ENCODE results near the gene CLEC19A.

The CLEC19A gene

GRCh38 chr16:19242987-19243575 is 42.5 kb upstream of the CLEC19A start:
- Histone ChIP-seq H3K27ac (no peak overlapping the region), H3K27me3 (ENCODE audit: insufficient read depth, low read depth) (no peaks in the 10 kb centered on the region), H3K79me2 (ENCODE audit: insufficient read depth, low read depth) (no peaks in the 10 kb centered on the region), H3K36me3 (ENCODE audit: insufficient read depth) (no peaks in the 10 kb centered on the region), H3K9ac (no peak overlapping the region), H3K4me3 (IDR thresholded peaks at IDR 0.05; ENCODE audit: insufficient read depth, low read depth, low read length) (no peak overlapping the region), H2AFZ (ENCODE audit: low read depth) (no peak overlapping the region), H3K4me2 (no peak overlapping the region), H3K4me1 (ENCODE audit: low read depth, poor library complexity, severe bottlenecking) (no peaks in the 10 kb centered on the region), H4K20me1 (ENCODE audit: insufficient read depth) (no peaks in the 10 kb centered on the region)
- no peak for TF ChIP-seq CTCF (conservative IDR thresholded peaks at IDR 0.05; ENCODE audit: low read depth, low read length)

- no peak overlapping the region for H3K9ac ChIP-seq
- H3K27me3 ChIP-seq (ENCODE audit: insufficient read depth, low read depth): no peaks in the 10 kb centered on the region
- H3K36me3 ChIP-seq (ENCODE audit: insufficient read depth): no peaks in the 10 kb centered on the region
- TF ChIP-seq CTCF (conservative IDR thresholded peaks at IDR 0.05; ENCODE audit: low read depth, low read length): no peak
- no peaks in the 10 kb centered on the region for H4K20me1 ChIP-seq (ENCODE audit: insufficient read depth)
- no peaks in the 10 kb centered on the region for H3K4me1 ChIP-seq (ENCODE audit: low read depth, poor library complexity, severe bottlenecking)
- no peak overlapping the region for H3K4me2 ChIP-seq
- H3K4me3 ChIP-seq (IDR thresholded peaks at IDR 0.05; ENCODE audit: insufficient read depth, low read depth, low read length): no peak overlapping the region
- H3K79me2 ChIP-seq (ENCODE audit: insufficient read depth, low read depth): no peaks in the 10 kb centered on the region
- no peak overlapping the region for H2AFZ ChIP-seq (ENCODE audit: low read depth)
- no peak overlapping the region for H3K27ac ChIP-seq
These were observed 40.1 kb upstream of the CLEC19A start for GRCh38 chr16:19245326-19245925.

GRCh38 chr16:19252904-19253303 is 32.6 kb upstream of the CLEC19A start:
- Histone ChIP-seq H3K4me2 (no peak overlapping the region), H3K4me1 (ENCODE audit: low read depth, poor library complexity, severe bottlenecking) (no peaks in the 10 kb centered on the region), H4K20me1 (ENCODE audit: insufficient read depth) (no peaks in the 10 kb centered on the region), H3K9ac (no peak overlapping the region), H3K27ac (no peak overlapping the region), H3K27me3 (ENCODE audit: insufficient read depth, low read depth) (no peaks in the 10 kb centered on the region), H3K79me2 (ENCODE audit: insufficient read depth, low read depth) (no peaks in the 10 kb centered on the region), H2AFZ (ENCODE audit: low read depth) (no peak overlapping the region), H3K4me3 (IDR thresholded peaks at IDR 0.05; ENCODE audit: insufficient read depth, low read depth, low read length) (no peak overlapping the region), H3K36me3 (ENCODE audit: insufficient read depth) (no peaks in the 10 kb centered on the region)
- TF ChIP-seq CTCF (conservative IDR thresholded peaks at IDR 0.05; ENCODE audit: low read depth, low read length): no peak

GRCh38 chr16:19254611-19255010 is 30.9 kb upstream of the CLEC19A start:
- no peak overlapping the region for H2AFZ ChIP-seq (ENCODE audit: low read depth)
- no peaks in the 10 kb centered on the region for H4K20me1 ChIP-seq (ENCODE audit: insufficient read depth)
- H3K27ac ChIP-seq: no peak overlapping the region
- H3K4me3 ChIP-seq (IDR thresholded peaks at IDR 0.05; ENCODE audit: insufficient read depth, low read depth, low read length): no peak overlapping the region
- H3K27me3 ChIP-seq (ENCODE audit: insufficient read depth, low read depth): no peaks in the 10 kb centered on the region
- no peaks in the 10 kb centered on the region for H3K4me1 ChIP-seq (ENCODE audit: low read depth, poor library complexity, severe bottlenecking)
- no peak overlapping the region for H3K9ac ChIP-seq
- H3K36me3 ChIP-seq (ENCODE audit: insufficient read depth): no peaks in the 10 kb centered on the region
- TF ChIP-seq CTCF (conservative IDR thresholded peaks at IDR 0.05; ENCODE audit: low read depth, low read length): no peak
- no peak overlapping the region for H3K4me2 ChIP-seq
- no peaks in the 10 kb centered on the region for H3K79me2 ChIP-seq (ENCODE audit: insufficient read depth, low read depth)
